ENCODE results near the gene ISL1.

GRCh38 chr5:51345106-51345505 lies 38.1 kb upstream of the ISL1 start:
- TF ChIP-seq TAF1 (conservative IDR thresholded peaks at IDR 0.05) (no peak), SP1 (IDR thresholded peaks at IDR 0.05) (no peak), RAD21 (IDR thresholded peaks at IDR 0.05) (no peak), ZBTB33 (IDR thresholded peaks at IDR 0.05) (no peak), REST (IDR thresholded peaks at IDR 0.05) (no peak), HNF4G (IDR thresholded peaks at IDR 0.05) (no peak), FOXA1 (IDR thresholded peaks at IDR 0.05) (no peak), GABPA (IDR thresholded peaks at IDR 0.05 in 1 of 2, conservative IDR thresholded peaks at IDR 0.05 in 1 of 2) (no peak), RXRA (IDR thresholded peaks at IDR 0.05) (no peak), NR2F2 (IDR thresholded peaks at IDR 0.05) (no peak), EGR1 (IDR thresholded peaks at IDR 0.05; ENCODE audit: low read depth in 2 of 2) (no peak)
- TF ChIP-seq, protein P1, sequence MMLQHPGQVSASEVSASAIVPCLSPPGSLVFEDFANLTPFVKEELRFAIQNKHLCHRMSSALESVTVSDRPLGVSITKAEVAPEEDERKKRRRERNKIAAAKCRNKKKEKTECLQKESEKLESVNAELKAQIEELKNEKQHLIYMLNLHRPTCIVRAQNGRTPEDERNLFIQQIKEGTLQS (IDR thresholded peaks at IDR 0.05): no peak
- TF ChIP-seq, protein P2, sequence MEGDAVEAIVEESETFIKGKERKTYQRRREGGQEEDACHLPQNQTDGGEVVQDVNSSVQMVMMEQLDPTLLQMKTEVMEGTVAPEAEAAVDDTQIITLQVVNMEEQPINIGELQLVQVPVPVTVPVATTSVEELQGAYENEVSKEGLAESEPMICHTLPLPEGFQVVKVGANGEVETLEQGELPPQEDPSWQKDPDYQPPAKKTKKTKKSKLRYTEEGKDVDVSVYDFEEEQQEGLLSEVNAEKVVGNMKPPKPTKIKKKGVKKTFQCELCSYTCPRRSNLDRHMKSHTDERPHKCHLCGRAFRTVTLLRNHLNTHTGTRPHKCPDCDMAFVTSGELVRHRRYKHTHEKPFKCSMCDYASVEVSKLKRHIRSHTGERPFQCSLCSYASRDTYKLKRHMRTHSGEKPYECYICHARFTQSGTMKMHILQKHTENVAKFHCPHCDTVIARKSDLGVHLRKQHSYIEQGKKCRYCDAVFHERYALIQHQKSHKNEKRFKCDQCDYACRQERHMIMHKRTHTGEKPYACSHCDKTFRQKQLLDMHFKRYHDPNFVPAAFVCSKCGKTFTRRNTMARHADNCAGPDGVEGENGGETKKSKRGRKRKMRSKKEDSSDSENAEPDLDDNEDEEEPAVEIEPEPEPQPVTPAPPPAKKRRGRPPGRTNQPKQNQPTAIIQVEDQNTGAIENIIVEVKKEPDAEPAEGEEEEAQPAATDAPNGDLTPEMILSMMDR (IDR thresholded peaks at IDR 0.05; ENCODE audit: low read depth, low read length, missing input control): no peak
